ENCODE results near the gene KNG1.

DNA sequence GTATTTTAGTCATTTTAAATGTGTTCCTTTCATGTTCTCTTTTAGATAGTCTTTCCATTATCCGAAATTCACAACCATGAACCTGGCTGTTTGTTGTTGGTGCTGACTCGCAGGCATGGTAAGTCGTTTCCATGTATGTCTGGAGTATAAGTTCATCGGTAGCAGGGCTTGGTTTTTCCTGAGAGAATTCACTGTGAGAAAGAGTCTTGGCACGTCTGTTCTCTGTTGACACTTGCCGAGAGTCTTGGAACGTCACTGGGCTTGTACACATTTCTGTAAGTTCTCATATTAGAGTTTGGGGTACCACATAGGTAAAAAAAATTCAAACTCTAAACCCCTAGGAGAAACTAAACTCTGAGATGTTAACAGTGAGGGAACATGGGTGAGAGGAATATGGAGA, 36.8 kb downstream of the KNG1 start:
- TF ChIP-seq, protein P1, sequence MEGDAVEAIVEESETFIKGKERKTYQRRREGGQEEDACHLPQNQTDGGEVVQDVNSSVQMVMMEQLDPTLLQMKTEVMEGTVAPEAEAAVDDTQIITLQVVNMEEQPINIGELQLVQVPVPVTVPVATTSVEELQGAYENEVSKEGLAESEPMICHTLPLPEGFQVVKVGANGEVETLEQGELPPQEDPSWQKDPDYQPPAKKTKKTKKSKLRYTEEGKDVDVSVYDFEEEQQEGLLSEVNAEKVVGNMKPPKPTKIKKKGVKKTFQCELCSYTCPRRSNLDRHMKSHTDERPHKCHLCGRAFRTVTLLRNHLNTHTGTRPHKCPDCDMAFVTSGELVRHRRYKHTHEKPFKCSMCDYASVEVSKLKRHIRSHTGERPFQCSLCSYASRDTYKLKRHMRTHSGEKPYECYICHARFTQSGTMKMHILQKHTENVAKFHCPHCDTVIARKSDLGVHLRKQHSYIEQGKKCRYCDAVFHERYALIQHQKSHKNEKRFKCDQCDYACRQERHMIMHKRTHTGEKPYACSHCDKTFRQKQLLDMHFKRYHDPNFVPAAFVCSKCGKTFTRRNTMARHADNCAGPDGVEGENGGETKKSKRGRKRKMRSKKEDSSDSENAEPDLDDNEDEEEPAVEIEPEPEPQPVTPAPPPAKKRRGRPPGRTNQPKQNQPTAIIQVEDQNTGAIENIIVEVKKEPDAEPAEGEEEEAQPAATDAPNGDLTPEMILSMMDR (IDR thresholded peaks at IDR 0.05; ENCODE audit: insufficient read depth, low read length) = no peak
- TF ChIP-seq POLR2AphosphoS5 (IDR thresholded peaks at IDR 0.05; ENCODE audit: low read depth) = no peak
- TF ChIP-seq SPI1 (IDR thresholded peaks at IDR 0.05; ENCODE audit: borderline replicate concordance, low read depth) = no peak

Measured in HL-60 (cell line).